Measurements from ENCODE around the gene MACF1.
"Not testable (repeated sequence)": the region's sequence is repeated elsewhere in the genome, so short reads cannot be mapped to it uniquely, and the experiment has no call there.

MACF1 gene

GRCh38 chr1:39178541-39179431 lies 25.7 kb upstream of the MACF1 start:
- no peak for DNase-seq

- DNase-seq, result no peak
These were observed 23.2 kb upstream of the MACF1 start for GRCh38 chr1:39181311-39181710.

- no peak for DNase-seq
These were observed 21.7 kb upstream of the MACF1 start for GRCh38 chr1:39182804-39183203.

GRCh38 chr1:39183503-39184353 lies 20.8 kb upstream of the MACF1 start:
- DNase-seq, result peak; percentile 93

GRCh38 chr1:39184354-39184818 lies 20.1 kb upstream of the MACF1 start:
- DNase-seq, result no peak

- no peak for DNase-seq
These were observed 17.0 kb upstream of the MACF1 start for GRCh38 chr1:39187275-39188046.

GRCh38 chr1:39189592-39190041 lies 14.9 kb upstream of the MACF1 start:
- DNase-seq, result no peak

- no peak for DNase-seq
These were observed 14.4 kb upstream of the MACF1 start for GRCh38 chr1:39190096-39190495.

GRCh38 chr1:39194398-39195051 lies 10.0 kb upstream of the MACF1 start:
- no peak for DNase-seq

GRCh38 chr1:39195166-39196111 lies 9.1 kb upstream of the MACF1 start:
- peak; percentile 81 for DNase-seq

GRCh38 chr1:39196244-39197215 lies 8.0 kb upstream of the MACF1 start:
- DNase-seq, result peak; percentile 87

GRCh38 chr1:39199593-39199992 lies 4.9 kb upstream of the MACF1 start:
- DNase-seq, result no peak

- DNase-seq, result peak; percentile 92
These were observed 746 bp downstream of the MACF1 start for GRCh38 chr1:39205102-39205780.

- DNase-seq, result no peak
These were observed 1.4 kb downstream of the MACF1 start for GRCh38 chr1:39205781-39206464.

GRCh38 chr1:39208360-39208759 lies 3.9 kb downstream of the MACF1 start:
- not testable (repeated sequence) for DNase-seq

- no peak for DNase-seq
These were observed 6.2 kb downstream of the MACF1 start for GRCh38 chr1:39210649-39211048.

- DNase-seq, result no peak
These were observed 8.0 kb downstream of the MACF1 start for GRCh38 chr1:39212499-39212898.

- no peak for DNase-seq
These were observed 9.1 kb downstream of the MACF1 start for GRCh38 chr1:39213511-39214002.
